SK-N-SH treated with all-trans-retinoic acid at 6 μM for 48 hours (cell line): Measurements from ENCODE around the gene PLEKHG4B.

Experiments used
- ZFP3 ChIP-seq: fragments of 250-450 bp; sonication (Bioruptor Pico); IDR thresholded peaks from 2 replicates; pipeline ENCODE4 v1.5.0; 2020; ENCODE audit warnings: mild to moderate bottlenecking, moderate library complexity
- ZNF70 ChIP-seq: fragments of 450-650 bp; formaldehyde crosslinking; IDR thresholded peaks from 2 replicates; pipeline ENCODE4 v1.5.0; 2020; ENCODE audit warnings: mild to moderate bottlenecking, moderate library complexity

DNA sequence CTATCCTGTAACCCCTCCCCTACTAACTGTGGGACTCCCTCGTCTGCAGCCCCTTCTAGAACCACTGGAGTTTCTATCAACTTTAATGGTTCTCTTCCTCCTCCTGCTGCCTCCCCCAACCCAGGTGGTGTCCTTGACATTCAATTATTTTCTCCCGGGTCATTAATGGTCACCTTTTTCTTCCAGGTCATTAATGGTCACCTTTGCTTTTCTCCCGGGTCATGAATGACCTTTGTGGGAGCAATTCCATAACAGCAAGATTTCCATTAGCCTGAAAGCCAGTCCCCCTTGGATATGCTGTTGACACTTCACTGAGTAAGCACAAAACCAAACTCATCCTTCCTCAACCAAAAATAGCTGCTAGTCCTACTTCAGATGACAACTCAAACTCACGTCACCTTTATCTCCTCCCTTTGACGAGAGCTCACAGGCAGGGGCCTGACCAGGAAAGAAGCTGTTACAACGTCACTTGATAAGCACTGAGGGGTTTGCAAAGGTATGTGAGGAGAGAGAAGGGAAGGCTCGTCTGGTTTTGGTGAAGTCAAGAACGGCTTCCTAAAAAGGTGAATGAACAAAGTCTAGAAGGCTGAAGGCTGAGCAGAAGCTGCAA, 115.1 kb downstream of the PLEKHG4B start:
- TF ChIP-seq ZFP3 (no peak), ZNF70 (CRISPR knock-in tag) (no peak)
